NB4 (cell line): ENCODE results near the gene MALSU1.

Experiments used
- CTCF ChIP-seq: IDR thresholded peaks from one replicate; pipeline ENCODE4 v1.5.1; 2012; ENCODE audit warnings: low read depth, low read length
- POLR2A ChIP-seq: IDR thresholded peaks from 2 replicates; pipeline ENCODE4 v1.6.1; 2011; ENCODE audit warnings: mild to moderate bottlenecking; ENCODE audit not compliant: insufficient read length; ENCODE audit errors: extremely low read depth

DNA sequence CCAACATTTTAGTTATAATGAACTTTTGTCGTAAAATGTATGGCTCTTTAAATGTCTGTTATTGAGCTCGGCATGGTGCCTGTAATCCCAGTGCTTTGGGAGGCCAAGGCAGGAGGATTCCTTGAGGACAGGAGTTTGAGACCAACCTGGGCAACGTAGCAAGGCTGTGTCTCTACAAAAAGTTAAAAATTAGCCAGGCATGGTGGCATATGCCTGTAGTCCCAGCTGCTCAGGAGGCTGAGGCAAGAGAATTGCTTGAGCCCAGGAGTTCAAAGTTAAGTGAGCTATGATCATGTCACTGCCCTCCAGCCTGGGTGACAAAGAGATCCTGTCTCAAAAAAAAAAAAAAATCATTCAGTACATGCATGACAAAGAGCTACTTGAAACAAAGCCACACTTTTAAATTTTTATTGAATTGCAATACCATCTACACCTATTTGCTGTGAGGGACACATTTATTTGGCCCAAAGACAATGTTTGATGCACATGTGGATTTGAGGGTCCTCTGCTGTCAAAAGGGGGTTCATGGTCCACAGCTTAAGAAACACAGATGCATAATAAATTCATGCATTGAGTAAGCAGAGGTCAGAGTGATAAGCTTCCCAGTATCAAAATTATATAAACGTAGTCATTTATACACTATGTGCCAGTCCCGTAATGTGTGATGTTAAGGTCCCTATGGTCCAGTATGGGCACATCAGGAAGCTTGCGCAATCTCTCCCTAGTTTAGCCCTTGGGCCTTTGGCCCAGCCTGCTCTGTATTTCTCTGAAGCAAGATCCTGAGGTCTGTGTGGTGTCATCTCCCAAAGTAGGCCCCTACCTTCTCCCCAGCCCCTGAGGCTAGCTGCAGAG, 4.4 kb upstream of the MALSU1 start:
- no peak for TF ChIP-seq POLR2A
- TF ChIP-seq CTCF: no peak
